NCI-H446 (cell line): ENCODE measurements around the gene CNTLN.
"Not testable (repeated sequence)": the region's sequence is repeated elsewhere in the genome, so short reads cannot be mapped to it uniquely, and the experiment has no call there.

Experiments used
- DNase-seq, 2 experiments: peaks; one replicate each; lab custom pipeline; 2025; lab: John Stamatoyannopoulos, UW

The CNTLN gene

GRCh38 chr9:17490110-17490509, 355.3 kb downstream of the CNTLN start:
- no peak for DNase-seq

DNA sequence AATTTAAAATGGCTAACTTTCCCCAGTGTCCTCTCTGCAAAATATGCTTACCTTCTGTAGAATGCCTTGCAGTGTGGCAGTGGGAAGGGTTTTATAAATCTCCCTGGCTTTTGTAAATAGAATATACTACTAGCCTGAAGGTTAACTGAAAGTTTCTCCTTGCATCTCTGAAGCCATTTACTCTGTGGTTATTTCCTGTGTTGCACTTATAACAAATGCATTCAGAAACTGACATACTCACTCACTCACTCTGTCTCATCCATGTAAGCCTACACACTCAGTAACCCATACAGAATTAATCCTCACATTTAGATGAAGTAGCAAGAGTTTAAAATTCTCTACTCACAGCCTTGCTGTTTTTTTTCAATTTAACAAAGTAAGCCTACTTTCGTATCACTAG, 356.9 kb downstream of the CNTLN start:
- no peak for DNase-seq

DNA sequence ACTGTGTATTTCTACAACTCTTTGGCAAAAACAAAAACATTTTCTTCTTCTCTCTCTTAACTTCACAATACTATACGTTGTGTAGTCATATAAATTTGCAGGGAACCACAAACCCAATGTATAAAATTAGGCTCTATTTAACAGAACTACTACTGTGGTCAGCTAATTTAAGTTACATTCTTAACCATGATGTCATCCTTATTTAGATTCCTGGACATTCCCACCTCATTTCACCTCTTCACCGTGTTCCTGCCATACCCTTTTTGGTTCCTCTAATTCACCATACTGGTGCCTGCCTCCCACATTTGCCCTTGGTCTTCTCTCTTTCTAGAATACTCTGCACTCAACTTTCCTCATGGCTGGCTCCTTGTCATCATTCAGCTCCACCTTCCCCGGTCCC, 368.4 kb downstream of the CNTLN start:
- no peak for DNase-seq

DNA sequence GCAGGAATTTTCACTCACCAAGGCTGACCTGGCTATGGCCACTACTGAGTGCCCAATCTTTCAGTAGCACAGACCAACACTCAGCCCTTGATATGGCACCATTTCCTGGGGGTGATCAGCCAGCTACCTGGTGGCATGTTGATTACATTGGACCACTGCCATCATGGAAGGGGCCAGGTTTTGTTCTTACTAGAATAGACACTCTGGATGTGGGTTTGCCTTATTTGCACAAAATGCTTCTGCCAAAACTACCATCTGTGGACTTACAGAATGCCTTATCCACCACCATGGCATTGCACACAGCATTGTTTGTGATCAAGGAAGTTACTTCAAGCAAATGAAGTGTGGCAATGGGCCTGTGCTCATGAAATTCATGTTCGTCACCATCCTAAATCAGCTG, 374.3 kb downstream of the CNTLN start:
- DNase-seq: peak; percentile 42 to 78

DNA sequence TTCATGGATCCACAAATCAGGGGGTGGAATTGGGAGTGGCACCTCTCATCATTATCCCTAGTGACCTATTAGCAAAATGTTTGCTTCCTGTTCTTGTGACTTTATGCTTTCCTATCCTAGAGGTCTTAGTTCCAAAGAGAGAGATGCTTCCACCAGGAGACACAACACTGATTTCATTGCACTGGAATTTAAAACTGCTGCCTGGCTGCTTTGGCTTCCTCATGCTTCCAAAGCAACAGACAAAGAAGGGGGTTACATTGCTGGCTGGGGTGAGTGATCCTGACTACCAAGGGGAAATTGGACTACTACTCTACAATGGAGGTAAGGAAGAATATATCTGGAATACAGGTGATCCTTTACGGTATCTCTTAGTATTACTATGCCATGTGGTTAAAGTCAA, 374.9 kb downstream of the CNTLN start:
- DNase-seq: no peak

DNA sequence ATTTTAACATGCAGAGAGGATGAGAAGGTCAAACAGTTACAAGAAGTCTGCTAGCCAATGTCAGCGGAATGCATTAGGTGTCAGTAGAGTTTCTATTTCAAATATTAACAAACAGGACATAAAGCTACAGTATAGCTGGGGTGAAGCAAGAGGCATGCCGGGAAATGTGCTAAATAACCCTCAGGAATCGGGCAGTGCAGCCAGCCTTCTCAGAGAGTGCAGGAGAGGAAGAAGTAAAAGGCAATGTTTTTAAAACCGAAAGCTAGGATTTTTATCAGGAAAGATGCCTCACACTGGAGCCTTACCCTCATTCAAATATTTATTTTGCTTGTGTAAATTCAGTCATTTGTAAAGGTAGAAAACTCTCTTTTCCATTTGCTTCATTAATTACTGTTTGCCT, 384.9 kb downstream of the CNTLN start:
- DNase-seq: no peak

DNA sequence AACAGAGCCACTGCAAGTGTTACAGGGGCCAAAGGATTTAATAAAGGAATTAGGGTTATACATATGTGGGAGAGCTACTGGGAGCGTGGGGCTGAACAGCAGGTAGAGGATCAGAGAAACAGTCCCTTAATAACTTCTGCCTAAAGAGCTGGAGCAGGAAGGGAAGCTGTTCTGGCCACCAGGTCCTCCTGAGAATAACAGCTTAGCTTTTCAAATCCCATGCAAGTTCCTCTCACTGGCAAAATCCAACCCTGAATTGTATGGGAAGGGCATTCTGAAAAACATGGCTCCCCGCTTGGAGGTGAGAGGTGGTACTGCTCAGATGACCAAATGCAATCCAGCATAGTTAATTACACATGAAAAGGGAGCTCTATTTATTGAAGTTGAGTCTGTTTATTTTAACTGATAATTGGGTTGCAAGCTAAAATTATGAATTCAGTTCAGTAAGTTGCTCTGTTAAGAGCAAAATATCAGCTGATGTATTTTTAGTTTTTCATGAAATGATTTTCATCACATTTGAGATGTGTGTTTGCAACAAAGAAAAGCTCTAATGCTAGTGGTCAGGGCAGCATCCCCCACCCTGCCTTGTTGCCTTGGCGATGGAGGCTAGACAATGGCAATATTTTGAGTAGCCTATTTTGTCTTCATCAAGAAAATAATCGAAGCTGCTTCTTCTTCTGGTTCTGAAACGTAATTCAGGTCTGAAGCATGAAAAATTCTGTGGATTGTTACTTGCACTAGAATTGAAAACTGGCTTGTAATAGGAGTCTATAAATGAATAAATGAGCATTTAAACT, 385.6 kb downstream of the CNTLN start:
- DNase-seq: no peak

GRCh38 chr9:17521100-17521855, 386.4 kb downstream of the CNTLN start:
- DNase-seq: no peak

DNA sequence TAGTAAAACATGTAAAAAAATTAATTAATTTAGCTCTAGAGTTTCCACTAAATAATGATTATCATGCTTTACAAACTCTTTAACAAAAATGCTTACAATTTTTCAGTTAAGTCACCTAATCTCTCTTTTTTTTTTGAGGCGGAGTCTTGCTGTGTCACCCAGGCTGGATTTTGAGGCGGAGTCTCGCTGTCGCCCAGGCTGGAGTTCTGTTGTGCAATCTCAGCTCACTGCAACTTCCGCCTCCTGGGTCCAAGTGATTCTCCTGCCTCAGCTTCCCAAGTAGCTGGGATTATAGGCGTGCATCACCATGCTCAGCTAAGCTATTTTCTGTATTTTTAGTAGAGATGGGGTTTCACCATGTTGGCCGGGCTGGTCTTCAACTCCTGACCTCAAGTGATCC, 391.9 kb downstream of the CNTLN start:
- DNase-seq: not testable (repeated sequence)

DNA sequence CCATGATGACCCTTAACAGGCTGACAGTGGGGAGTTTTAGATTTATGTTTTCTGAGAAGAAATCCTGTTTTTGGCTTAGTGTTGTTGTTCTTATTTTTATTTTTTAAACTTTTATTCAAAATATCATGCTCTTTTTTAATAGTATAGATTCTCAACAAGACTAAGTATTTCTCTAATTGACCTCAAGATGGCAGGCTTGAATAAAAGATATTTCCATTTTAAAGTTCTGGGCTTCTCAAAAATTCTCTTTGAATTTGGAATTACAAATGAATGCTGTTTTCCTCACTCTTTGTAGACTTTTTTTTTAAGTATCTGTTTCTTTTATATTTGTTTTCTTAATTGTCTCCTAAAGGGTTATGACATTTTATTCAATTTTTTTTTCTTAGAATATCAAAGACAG, 394.0 kb downstream of the CNTLN start:
- DNase-seq: peak; percentile 15 to 61

DNA sequence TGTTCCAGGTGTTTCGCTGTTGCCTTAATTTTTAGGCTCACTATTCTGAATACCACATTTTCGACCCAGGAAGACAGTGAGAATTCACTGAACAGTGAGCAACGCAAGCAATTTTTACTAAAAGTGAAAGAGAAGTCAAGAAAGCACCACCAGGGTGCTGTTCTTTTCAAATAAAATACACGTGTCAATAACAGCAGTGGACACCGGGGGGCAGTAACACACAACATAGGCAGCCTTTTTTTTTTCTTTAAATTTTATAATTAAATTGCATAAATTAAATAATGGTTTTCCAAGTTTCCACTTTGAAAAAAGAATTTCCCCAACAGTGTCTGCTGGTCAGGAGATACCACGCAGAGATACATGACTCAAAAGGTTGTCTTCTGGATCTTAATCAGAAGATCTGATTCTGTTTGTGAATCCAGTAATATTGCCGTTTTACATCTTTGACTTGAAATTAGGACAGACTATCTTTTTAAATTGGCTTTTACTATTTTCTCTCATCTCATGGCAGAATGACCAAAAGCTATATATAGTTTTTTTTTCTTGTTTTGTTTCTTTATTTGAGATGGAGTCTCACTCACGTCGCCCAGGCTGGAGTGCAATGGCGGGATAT, 396.9 kb downstream of the CNTLN start:
- peak; percentile 38 to 72 for DNase-seq

DNA sequence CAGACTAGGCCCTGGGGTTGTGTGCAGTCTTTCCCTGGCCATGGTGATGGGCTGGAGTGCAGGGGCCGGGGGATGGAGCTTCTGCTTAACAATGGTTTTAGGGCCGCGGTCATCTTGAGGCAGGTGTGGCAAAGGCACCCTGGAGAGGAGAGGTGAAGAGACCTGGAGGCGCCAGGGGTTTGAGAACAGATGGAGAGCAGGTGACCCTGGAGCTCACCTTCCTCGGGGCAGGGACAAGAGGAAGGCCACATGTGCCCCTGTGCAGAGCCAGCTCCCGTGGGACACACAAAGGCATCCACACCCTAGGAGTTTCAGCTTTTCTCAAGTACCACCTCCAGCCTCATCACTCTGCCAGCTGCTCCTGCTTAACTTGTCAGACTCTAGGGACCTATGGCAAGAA, 397.6 kb downstream of the CNTLN start:
- peak in 1 of 2 experiments; percentile 27 for DNase-seq

DNA sequence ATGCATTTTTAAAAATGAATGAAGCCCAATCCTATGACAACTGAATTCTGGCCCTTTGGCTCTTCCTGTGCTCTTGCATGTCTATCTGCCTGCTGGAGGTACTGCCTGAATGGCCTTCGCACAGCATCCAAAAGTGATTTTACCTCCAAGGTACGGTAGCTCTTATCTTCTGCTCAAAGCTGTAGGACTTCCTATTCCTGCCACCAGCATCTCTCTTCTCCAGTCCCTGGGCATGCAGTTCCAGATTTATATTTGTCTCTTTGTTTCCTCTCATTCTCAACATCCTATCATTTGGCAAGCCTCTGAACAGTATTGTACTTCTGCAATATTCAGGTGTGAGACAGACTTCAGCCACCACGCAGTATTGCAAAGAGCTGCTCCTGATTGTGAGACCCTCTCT, 400.3 kb downstream of the CNTLN start:
- no peak for DNase-seq

- DNase-seq: no peak
Measured at GRCh38 chr9:17536027-17536426, 401.2 kb downstream of the CNTLN start.

DNA sequence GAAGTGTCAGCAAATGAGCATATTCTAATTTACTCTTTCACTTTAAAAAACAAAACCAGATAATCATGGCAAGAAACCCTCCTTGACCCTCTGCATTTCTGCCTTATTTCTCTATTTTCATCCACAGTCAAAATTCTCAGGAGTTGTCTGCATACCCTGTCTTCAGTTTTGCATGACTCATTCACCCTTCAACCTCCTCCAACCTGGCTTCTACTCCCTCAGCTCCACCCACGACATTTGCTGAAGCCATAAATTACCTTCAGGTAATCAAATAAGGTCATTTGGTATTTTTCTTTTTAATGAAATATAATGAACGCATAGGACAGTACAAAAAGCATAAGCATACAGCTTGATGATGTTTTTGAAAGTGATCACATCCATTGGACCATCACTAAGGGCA, 416.2 kb downstream of the CNTLN start:
- DNase-seq: no peak
